Measurements from ENCODE around the gene LEMD2.

GRCh38 chr6:33772902-33773472 lies 15.9 kb downstream of the LEMD2 start:
- TF ChIP-seq, protein P1, sequence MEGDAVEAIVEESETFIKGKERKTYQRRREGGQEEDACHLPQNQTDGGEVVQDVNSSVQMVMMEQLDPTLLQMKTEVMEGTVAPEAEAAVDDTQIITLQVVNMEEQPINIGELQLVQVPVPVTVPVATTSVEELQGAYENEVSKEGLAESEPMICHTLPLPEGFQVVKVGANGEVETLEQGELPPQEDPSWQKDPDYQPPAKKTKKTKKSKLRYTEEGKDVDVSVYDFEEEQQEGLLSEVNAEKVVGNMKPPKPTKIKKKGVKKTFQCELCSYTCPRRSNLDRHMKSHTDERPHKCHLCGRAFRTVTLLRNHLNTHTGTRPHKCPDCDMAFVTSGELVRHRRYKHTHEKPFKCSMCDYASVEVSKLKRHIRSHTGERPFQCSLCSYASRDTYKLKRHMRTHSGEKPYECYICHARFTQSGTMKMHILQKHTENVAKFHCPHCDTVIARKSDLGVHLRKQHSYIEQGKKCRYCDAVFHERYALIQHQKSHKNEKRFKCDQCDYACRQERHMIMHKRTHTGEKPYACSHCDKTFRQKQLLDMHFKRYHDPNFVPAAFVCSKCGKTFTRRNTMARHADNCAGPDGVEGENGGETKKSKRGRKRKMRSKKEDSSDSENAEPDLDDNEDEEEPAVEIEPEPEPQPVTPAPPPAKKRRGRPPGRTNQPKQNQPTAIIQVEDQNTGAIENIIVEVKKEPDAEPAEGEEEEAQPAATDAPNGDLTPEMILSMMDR (tag by site-specific recombination; IDR thresholded peaks at IDR 0.05), result no peak
- no peak for TF ChIP-seq ZSCAN23 (tag by site-specific recombination; IDR thresholded peaks at IDR 0.05)
- TF ChIP-seq ZFP69B (tag by site-specific recombination; IDR thresholded peaks at IDR 0.05), result no peak
- TF ChIP-seq, protein P2, sequence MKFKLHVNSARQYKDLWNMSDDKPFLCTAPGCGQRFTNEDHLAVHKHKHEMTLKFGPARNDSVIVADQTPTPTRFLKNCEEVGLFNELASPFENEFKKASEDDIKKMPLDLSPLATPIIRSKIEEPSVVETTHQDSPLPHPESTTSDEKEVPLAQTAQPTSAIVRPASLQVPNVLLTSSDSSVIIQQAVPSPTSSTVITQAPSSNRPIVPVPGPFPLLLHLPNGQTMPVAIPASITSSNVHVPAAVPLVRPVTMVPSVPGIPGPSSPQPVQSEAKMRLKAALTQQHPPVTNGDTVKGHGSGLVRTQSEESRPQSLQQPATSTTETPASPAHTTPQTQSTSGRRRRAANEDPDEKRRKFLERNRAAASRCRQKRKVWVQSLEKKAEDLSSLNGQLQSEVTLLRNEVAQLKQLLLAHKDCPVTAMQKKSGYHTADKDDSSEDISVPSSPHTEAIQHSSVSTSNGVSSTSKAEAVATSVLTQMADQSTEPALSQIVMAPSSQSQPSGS (tag by site-specific recombination; IDR thresholded peaks at IDR 0.05; ENCODE audit: low read depth), result no peak
- no peak for TF ChIP-seq ZNF514 (tag by site-specific recombination; IDR thresholded peaks at IDR 0.05)

Data from HEK293 (cell line).